RPMI7951 (cell line): Measurements from ENCODE around the gene ESPN. TPM values are rescaled to one million over a fixed set of nuclear protein-coding genes. Genes with fewer than 3 reads are reported as not detected.
"Not testable (repeated sequence)": the region's sequence is repeated elsewhere in the genome, so short reads cannot be mapped to it uniquely, and the experiment has no call there.

Experiments
- DNase-seq: peaks from one replicate; pipeline ENCODE4 v3.0.0-alpha.2; 2012; ENCODE audit warnings: low read depth
- total RNA-seq: library from RNA; depleted of rRNA; stranded (reverse); fragments of >200 nt; shearing (Covaris generic); gene quantifications from 2 replicates; pipeline ENCODE4 v1.2.3, GENCODE V29; 2014

The ESPN gene
- total RNA-seq, 1 experiment from 2014 or later, result not detected

DNA sequence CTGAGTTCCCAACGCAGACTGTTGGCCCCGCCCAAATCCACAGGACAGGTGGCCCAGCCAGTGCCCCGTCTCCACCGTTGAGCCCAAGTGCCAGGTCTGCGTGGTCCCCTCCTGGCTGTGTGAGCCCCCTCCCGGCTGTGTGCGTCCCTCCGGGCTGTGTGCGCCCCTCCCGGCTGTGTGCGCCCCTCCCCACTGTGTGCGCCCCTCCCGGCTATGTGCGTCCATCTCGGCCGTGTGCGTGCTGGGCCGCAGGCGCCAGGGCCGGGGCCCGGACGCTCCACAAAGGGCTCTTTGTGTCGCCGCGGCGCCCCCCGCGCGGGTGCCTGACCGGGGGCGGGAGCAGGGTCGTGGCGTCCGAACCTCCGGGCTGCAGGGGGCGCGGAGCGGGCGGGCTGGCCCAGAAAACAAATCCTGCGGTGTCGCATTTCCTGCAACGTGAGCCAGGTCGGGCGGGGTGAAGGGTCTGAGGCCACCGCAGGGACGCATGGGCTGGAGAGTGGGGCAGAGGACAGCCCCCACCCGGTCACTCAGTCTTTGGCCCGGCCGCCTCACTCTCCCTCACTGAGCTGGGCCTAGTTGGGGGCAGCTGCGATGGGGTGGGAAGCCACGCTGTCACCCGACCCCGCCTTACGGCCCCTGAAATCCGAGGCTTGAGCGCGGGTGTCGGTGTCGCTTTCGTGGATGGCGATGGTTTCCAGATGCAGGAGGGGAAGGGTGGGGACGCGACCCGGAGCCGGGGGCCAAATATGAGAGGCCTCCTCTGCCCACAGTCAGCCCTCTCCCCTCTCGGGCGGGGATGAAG is 22.6 kb downstream of the ESPN start:
- DNase-seq, result no peak

DNA sequence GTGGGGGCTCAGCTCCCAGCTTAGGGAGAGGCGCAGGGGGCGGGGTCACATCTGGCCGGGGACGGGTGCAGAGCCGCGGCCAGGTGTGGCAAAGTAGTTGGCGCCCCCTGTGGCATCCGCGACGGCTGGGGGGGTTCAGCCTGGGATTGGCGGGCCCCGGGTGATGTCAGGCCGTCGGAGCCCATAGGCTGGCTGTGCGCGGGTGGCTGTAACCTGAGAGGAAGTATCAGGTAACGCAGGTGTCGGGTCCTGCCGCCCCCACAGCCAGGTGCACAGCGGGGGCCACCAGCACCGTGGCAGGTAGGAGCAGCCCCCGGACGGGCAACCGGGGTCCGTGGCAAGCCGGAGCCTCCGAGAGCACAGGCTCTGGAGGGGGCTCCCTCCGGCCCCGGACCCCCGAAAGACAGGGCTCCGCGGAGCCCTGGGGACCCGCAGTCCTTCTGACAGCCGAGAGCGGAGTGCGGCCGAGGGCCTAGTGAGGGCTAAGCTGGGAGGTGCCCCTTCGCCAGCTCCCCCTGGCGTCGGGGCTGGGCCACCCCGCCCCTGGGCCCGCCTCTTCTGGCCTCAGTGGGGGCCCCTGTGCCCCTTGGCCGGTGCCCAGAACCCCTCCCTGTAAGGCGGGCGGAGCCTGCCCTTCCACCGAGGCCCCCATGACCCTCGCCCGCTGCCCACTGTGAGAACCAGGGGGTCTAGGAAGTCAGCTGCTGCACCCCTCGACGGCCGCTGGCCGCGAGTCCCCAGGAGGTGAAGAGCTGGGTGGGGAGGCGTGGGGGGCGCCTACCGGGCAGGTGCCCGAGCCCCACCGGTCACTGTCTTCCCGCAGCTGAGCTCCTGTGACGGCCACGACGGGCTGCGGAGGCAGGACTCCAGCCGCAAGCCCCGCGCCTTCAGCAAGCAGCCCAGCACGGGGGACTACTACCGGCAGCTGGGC is 23.5 kb downstream of the ESPN start:
- DNase-seq, result no peak

DNA sequence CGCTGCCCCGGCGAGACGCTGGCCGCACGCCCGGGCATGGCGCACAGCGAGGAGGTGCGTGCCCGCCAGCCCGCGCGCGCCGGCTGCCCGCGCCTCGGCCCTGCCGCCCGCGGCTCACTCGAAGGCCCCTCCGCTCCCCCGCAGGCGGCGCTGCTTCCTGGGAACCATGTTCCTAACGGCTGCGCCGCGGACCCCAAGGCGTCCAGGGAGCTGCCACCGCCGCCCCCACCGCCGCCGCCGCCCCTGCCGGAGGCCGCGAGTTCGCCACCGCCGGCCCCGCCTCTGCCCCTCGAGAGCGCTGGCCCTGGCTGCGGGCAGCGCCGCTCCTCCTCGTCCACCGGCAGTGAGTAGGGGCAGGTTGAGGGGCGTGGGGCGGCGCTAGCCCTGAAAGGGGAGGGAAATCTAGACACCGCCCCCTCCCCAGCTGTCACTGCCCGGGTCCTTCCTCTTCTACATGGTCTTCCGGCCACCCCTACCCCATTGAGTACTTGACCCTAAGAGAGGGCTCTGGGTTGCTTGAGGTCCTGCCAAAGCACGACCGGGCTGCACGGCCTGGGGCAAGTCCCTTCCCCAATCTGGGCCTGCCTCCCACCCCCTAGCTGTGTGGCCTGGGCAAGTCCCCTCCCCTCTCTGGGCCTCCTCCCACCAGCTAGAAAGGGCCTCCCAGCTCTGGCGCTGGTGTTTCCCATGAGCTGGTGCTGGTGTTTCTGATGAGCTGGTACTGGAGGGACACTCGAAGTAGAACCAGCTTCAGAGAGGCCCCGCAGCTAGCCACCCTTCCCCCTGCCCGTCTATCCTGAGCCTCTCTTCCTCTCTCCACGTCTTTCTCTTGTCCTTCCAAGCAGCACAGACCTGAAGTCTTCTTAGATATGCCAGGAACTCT is 24.4 kb downstream of the ESPN start:
- DNase-seq, result no peak

DNA sequence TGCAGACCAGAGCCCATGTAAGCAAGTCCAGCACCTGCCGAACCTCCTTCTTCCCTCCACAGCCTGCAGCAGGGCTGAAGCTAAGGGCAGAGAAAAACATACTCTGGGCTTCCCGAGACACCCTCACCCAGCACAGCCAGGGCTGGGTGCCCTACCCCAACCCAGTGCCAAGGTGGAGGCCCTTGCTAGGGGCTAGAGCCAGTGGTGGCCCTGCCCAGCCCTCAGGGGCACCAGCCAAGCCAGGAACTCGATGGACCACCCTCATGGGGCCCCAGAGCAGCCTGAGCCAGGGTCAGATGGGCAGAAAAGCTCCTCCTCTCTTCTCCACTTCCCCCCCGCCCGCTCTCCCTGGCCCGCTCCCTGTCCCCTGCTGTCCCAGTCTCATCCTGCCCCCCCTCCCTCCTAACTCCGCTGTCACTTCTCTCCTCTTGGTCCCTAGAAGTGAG is 25.5 kb downstream of the ESPN start:
- DNase-seq, result no peak

DNA sequence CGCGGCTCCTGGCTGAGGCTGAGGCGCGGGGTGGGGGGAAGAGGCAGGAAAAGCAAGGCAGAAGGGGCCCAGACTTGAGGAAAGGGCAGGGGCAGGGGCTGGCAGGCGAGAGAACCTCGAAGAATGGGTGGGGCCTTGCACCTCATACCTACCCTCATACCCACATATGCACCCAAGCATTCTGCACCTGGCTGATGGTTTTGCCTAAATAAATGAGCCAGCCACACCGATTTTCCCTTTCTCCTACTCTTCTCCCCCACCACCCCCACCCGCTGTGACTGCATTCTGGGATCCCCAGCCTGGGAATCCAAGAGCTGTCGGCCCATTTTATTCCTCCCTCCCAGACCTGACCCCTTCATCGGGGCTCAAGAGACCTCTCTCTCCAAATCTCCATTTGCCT is 25.9 kb downstream of the ESPN start:
- not testable (repeated sequence) for DNase-seq

DNA sequence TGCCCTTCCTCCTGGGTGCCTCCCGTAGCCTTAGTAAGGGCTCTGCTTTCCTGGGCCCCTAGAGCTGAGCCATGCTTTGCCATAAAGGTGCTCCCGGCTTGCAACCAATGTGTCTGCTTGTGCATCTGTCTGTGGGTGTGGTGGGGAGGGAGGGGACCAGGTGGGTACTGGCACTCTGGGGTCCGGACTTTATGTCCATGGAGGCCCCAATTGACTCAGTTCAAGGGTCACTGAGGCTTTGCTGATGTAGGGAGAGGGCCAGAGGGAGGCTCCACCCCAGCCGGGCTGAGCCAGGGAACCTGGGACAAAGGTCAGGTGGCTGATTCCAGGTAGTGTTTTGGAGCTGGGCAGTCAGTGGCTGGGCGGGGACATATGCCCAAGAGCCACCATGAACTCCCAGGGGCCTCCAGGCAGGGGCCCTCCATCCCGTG is 26.4 kb downstream of the ESPN start:
- DNase-seq, result no peak

DNA sequence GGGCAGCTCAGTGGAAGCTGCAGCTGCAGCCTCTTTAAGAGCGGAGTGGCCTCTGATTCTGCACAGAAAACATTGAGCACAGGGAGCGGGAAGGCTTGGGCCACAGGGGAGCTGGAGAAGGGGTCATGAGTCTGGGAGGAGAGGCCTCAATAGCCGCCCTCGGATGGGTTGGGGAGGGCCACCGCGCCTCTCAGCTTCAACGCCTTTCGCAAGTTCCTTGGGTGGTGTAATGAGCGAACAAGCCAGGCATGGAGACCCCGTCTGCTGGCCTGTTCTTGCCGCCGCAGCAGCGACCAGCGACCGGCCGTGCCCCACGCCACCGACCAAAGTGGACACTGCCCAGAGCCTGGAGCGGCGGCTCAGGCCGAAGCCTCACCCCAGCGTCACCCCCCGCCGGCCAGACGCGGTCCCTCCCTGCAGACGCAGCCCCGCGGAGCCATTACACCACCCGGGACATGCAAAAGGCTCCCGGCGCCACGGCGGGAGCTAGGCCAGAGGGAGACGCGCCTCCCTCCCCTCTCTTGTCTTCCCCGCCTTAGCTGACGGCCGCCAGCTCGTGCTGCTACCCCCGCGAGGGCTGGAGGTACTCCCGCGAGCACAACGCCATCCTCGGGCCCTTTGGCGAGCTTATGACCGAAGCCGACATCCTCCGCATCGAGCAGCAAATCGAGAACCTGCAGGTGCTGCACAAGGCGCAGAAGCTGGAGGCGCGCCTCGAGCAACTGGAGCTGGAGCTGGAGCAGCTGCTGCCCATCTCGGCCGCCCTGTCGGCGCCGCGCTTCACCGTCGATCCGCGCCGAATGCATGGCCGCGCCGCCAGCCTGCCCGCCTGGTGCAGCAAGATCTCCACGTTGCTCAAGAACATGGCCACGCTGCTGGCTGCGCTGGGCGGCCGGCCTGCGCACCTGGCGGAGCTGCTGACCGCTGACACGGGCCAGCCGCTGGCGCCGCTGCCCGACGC is 29.6 kb downstream of the ESPN start:
- DNase-seq, result not testable (repeated sequence)

DNA sequence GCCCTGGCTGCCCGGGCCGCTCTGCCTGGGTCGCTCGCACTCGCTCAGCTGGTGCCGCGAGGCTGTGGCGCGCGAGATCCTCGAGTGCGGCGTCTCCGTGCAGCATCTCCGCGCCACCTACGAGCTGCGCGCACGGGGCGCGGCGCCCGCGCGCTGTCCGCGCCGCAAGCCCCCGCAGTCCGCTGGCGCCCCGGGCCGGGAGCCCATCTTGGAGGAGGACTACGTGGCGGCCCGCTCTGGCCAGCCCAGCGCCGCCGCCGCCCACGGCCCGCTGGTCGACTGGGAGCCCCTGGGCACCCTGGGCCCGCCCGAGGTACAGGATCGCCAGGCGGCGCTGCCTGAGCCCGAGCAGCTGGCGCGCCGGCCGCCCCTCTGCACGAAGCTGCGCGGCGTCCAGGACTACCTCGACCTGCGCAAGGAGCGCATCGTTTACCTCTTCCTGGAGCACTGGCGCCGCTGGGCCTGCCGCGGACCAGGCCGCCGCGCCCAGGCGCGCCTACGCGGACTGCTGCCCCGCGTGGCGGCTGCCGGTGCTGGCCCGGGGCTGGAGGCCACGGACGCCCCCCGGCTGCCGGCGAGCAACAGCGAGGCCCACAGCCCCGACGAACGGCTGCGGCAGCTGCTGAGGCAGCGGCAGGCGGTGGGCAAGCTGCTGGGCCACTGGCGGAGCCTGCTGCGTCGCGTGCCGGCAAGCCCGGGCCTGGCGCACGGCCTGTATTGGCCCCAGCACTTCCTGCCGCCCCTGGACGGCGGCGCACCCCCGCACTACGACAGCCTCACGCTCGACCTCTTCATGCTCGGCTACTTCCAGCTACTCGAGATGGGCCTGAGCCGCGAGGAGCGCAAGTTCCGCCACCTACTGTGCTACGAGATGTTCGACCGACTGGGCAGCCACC is 30.5 kb downstream of the ESPN start:
- no peak for DNase-seq

DNA sequence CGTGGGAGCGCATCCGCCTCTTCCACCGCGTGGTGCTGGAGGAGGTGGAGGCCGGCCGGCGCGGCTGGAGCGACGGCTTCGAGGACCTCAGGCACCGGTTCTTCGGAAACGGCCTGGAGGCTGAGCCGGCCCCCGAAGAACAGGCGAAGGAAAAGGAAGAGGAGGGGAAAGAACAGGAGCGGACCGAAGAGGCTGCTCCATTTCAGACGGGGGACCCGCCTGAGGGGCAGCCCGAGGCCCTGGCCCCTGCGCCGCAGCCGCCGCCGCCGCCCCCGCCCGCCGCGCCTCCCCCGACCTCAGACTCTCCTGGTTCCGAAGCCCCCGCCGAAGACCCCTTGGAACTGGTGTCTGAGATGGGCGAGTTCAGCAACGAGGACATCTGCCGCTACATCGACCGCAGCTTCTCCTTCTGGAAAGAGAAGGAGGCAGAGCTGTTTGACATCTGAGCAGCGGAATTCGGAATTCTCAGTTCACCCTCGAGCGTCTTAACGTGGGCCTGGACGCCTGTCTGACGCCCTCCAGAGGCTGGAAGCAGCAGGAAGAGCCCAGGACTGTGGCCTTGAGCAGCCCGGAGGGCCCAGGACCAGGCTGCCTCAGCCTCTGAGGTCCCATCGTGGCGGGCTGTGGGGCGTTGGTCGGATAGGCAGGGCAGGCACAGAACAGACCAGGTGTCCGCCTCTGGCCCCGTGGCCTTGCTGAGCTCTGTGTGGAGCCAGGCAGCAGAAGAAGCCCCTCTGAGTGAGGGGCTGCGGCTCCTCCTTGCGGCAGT is 31.4 kb downstream of the ESPN start:
- not testable (repeated sequence) for DNase-seq

DNA sequence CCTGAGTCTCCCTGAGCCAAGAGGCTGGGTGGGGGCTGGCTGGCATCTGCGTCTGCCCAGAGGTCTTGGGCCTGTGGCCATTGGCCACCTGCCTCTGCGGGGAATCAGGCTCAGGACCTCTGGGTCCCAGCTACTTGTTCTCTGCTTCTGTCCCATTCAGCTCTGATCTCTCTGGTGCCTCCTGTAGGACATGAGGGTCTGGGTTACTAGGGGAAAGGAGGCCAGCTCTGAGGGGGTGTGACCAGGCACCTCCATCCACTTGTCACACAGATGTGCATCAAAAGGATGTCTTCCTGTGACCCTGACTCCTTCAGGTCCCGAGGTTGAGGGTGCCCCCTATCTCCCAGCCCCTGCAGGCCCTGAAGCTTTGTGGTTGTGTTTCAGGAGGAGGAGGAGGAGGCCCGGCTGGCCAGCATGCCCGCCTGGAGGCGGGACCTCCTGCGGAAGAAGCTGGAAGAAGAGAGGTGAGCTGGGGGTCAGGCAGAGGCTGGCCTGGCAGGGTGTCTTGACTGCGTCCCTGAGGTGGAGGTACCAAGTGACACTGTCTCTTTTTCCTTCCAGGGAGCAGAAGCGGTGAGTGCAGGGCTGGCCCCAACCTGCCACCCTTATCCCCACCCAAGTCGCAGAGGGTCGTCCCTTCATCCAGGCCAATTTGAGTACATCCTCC is 32.4 kb downstream of the ESPN start:
- DNase-seq, result no peak

DNA sequence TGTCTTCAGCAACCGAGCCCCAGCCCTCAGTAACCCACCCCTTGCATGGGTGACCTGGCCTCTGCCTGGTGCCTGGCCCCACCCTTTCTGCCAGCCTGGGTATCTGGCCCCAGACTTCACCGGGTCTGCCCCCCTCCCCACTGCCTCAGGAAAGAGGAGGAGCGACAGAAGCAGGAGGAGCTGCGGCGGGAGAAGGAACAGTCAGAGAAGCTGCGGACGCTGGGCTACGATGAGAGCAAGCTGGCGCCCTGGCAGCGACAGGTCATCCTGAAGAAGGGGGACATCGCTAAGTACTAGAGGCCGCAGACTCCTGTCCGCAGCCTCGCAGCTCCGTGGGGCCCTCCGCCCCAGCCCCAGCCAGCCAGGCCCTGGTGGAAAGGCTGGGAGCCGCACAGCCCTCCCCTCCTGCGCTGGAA is 35.3 kb downstream of the ESPN start:
- DNase-seq, result no peak

DNA sequence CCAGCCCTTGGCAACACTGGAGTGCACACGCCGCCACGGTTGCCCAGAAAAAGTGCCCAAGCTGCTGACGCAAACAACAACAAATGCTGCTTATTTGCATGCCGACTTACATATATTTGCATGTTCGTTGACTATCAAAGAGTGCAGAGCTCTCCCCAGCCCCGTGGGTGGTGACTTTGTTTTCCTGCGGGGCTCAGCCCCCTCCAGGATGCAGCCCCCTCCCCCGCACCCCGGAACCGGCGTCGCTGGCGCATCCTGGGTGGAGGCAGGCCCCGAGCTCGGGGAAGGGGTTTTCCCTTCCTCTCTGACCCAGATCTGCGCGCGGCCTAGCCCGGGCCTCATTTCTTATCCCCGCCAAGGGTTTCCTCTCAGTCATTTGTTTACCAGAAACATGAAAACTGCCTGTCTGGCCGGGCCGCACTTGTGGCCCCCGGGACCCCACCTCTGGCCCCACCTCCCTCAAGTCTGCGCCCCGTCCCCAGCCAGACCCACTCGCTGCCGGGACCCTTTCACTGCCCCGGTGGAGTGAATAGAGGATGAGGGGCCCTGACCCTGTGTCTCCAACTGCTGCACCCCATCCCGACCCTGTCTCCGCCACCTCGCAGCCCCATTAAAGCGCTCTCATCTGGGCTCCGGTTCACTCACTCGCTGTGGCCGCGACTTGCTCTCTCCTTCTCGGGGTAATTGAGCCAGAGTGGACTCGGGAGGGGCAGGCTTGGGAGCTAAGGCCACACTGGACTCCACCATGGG is 35.9 kb downstream of the ESPN start:
- DNase-seq, result no peak

DNA sequence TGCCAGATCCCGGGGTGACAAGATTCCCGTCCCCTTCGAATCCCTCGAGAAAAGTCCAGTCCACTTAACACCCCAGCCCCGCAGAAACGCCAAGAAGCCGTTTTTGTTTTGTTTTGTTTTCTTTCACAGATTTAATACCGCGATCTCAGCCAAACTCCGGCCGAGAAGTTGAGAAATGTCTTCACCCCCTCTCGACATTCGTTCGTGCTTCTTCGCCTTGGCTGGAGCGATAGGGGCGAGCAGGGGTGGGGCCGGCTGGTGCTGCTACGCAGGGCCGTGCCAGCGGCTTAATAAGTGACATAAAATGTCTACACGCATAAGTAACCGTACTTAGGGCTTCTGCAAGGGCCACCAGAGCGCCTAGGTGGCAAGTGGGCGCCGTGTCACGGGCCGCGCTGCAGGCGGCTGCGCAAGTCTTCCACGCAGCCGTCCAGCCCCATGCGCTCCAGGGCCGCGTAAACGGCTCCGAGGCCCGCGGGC is 36.5 kb downstream of the ESPN start:
- DNase-seq, result no peak

DNA sequence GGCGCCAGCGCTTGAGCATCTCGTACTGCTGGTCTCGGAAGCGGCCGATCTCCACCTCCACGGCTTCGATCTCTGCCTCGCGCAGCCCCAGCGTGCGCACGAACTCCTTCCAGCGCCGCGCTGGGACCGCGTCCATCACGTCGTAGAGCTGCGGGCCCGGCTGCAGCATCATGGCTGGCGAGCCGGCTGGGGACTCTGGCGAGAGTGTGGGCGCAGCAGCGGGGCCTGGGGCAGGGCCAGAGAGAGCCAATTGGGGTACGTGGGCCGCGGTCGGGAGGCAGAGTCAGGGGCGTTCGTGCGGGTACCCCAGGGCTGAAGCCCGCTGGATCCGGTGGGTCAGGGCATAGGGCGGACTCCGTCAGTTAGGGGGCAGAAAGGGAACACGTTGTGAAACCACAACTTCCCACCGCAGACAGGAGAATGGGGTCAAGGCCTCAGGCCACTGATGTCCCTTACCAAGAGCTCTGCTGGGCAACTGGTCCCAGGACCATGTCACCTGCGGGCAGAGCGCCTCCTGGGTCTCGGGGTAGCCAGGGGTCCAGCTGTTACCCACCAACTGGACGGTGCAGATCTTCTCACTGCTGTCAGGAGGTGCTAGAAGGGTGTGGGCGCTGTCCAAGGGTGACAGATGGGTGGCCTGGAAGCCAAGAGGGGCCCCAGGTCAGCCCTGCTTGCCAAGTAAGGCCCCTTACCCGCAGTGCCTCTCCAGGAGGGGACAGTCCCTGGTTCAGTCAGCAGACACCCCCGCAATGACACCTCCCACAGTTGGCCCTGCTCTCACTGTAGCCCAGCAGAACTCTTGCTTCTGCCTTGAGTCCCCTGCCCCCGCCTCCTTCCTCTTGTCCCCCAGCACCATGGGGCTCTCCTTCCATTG is 37.2 kb downstream of the ESPN start:
- no peak for DNase-seq

DNA sequence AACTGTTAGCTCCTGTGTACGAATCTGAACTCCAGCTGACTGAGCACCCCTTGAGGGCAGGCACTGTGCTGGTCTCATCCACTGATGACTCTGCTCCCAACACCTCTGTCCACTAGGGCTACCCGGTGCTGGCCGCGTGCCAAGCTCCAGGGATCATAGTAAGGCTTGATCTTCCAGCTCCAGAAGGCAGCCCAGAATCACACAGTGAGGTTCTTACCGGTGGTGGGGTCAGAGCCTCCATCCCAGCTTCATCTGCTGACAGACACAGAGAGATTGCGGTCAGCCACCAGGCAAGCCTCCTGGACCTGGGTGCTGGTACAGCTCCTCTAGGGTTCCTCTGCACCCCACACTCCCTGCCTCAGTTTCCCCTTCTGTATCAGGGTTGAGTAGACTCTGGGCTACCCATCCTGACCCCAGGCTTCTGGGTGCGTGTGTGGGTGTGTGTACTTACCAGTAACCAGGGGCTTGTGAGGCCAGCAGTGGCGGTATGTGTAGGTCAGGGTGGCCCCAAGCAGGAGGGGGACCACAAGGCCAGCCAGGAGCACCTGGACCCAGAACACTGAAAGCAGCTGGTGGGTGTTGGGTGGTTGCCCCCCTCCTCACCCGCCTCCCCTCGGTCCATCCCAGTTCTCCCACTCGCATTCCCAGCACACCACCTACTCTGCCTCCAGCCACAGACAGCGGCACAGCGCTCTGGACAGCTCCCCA is 38.0 kb downstream of the ESPN start:
- DNase-seq, result no peak

DNA sequence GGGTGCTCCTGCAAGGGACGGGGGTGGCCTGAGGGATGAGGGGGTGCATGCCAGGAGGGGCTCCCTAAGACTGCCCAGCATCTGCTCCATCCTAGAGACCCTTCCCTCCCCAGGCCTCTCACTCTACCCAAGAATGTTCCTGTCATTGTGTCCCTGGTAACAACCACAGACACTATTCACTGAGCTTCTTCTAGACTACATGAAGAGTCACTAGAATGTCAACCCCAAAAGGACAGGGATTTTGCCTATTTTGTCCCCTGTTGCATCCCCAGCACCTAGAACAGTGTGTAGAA is 38.5 kb downstream of the ESPN start:
- no peak for DNase-seq
